ENCODE data around the gene E4F1. TPM values are rescaled to one million over a fixed set of nuclear protein-coding genes. Genes with fewer than 3 reads are reported as not detected.

E4F1 gene
- total RNA-seq, 1 donor from 2014 or later: 33.7 TPM

- no peak overlapping the region for H3K4me3 ChIP-seq (ENCODE audit: low read depth, low read length)
- no peak for DNase-seq (ENCODE audit: low read depth)
- TF ChIP-seq CTCF (conservative IDR thresholded peaks at IDR 0.05; ENCODE audit: low read depth, low read length): no peak
These were observed 35.0 kb upstream of the E4F1 start for GRCh38 chr16:2188395-2188794.

- DNase-seq (ENCODE audit: low read depth): no peak
- TF ChIP-seq CTCF (conservative IDR thresholded peaks at IDR 0.05; ENCODE audit: low read depth, low read length): no peak
- no peak overlapping the region for H3K4me3 ChIP-seq (ENCODE audit: low read depth, low read length)
These were observed 34.0 kb upstream of the E4F1 start for GRCh38 chr16:2189252-2189893.

- no peak overlapping the region for H3K4me3 ChIP-seq (ENCODE audit: low read depth, low read length)
- DNase-seq (ENCODE audit: low read depth): no peak
- TF ChIP-seq CTCF (conservative IDR thresholded peaks at IDR 0.05; ENCODE audit: low read depth, low read length): no peak
These were observed 33.3 kb upstream of the E4F1 start for GRCh38 chr16:2190002-2190658.

- no peak overlapping the region for H3K4me3 ChIP-seq (ENCODE audit: low read depth, low read length)
- no peak for TF ChIP-seq CTCF (conservative IDR thresholded peaks at IDR 0.05; ENCODE audit: low read depth, low read length)
- DNase-seq (ENCODE audit: low read depth): no peak
These were observed 32.5 kb upstream of the E4F1 start for GRCh38 chr16:2190659-2191445.

- DNase-seq (ENCODE audit: low read depth): no peak
- no peak for TF ChIP-seq CTCF (conservative IDR thresholded peaks at IDR 0.05; ENCODE audit: low read depth, low read length)
- no peak overlapping the region for H3K4me3 ChIP-seq (ENCODE audit: low read depth, low read length)
These were observed 32.0 kb upstream of the E4F1 start for GRCh38 chr16:2191446-2191706.

- DNase-seq (ENCODE audit: low read depth): no peak
- no peak overlapping the region for H3K4me3 ChIP-seq (ENCODE audit: low read depth, low read length)
- TF ChIP-seq CTCF (conservative IDR thresholded peaks at IDR 0.05; ENCODE audit: low read depth, low read length): no peak
These were observed 29.1 kb upstream of the E4F1 start for GRCh38 chr16:2194166-2194834.

All from epithelial cell of proximal tubule (primary cell).